RCC 7860 (cell line): Measurements from ENCODE around the gene EPN3.

ENCODE experiments used
- DNase-seq: peaks from one replicate; pipeline ENCODE4 v3.0.0-alpha.2; 2015; ENCODE audit warnings: low spot score
- FAIRE-seq: peaks from 2 replicates; lab custom pipeline; 2012; peaks lifted over from hg19 to GRCh38; lab: Jason Lieb, UNC

The EPN3 gene

GRCh38 chr17:50585346-50585745, 52.8 kb downstream of the EPN3 start:
- DNase-seq (no peak), FAIRE-seq (no peak)

- no peak for FAIRE-seq
- DNase-seq = no peak
Observed at GRCh38 chr17:50585891-50586290, 53.4 kb downstream of the EPN3 start.

GRCh38 chr17:50586421-50587247, 54.1 kb downstream of the EPN3 start:
- no peak for DNase-seq
- FAIRE-seq = no peak

GRCh38 chr17:50587571-50587970, 55.0 kb downstream of the EPN3 start:
- no peak for FAIRE-seq
- DNase-seq = no peak

- no peak for FAIRE-seq
Observed at GRCh38 chr17:50588391-50589049, 56.0 kb downstream of the EPN3 start.

GRCh38 chr17:50589095-50589705, 56.7 kb downstream of the EPN3 start:
- no peak for DNase-seq

More at GRCh38 chr17:50588391-50589049, 56.0 kb downstream of the EPN3 start:
- DNase-seq = no peak

GRCh38 chr17:50590946-50591737, 58.6 kb downstream of the EPN3 start:
- DNase-seq = no peak
- FAIRE-seq = no peak

More at GRCh38 chr17:50589095-50589705, 56.7 kb downstream of the EPN3 start:
- FAIRE-seq = no peak

- FAIRE-seq = no peak
Observed at GRCh38 chr17:50593321-50593720, 60.8 kb downstream of the EPN3 start.

More at GRCh38 chr17:50593321-50593720, 60.8 kb downstream of the EPN3 start:
- no peak for DNase-seq
